K562 (cell line): Measurements from ENCODE around the gene HKDC1. TPM values are rescaled to one million over a fixed set of nuclear protein-coding genes. Genes with fewer than 3 reads are reported as not detected.

Experiments used
- ATAC-seq: fragments of 200-7000 bp; cut with Tn5 transposase; 3 replicates; pipeline ENCODE4 v1.9.1; 2020; ENCODE audit warnings: moderate library complexity
- BruUV-seq: library from RNA; stranded (reverse); fragments of 400-500 nt; replicated peaks from 2 replicates; lab custom pipeline; 2021; lab: Mats Ljungman, UMichigan
- CTCF ChIA-PET: fragments of 300-600 bp; formaldehyde crosslinking; extraction: SDS; loops from one replicate; lab custom pipeline; 2021; ENCODE audit warnings: low intra/inter-chr PET ratio; lab: Yijun Ruan, JAX
- POLR2A ChIA-PET: fragments of 300-600, 350-650 bp; sonication (Branson Sonifier 250); formaldehyde crosslinking; extraction: SDS; loops from one replicate; lab custom pipeline; 2021; ENCODE audit warnings: antibody characterized with exemption, inconsistent platforms; lab: Yijun Ruan, JAX
- DNase-seq, 4 experiments: peaks; one replicate each; pipeline versions ENCODE4 v3.0.0 to v3.0.0-alpha.2; 2011 to 2018; ENCODE audit warnings: low spot score in 3 of 4, mixed read lengths in 3 of 4; ENCODE audit errors: extremely low read depth in 1 of 4
- FAIRE-seq: peaks from 2 replicates; lab custom pipeline; 2011; peaks lifted over from hg19 to GRCh38; lab: Jason Lieb, UNC
- H2AFZ ChIP-seq: 2 replicates; pipeline ENCODE4 v1.6.0; 2011; ENCODE audit warnings: low read depth, low read length, control low read depth, inconsistent platforms
- H3K27ac ChIP-seq: fragments of 200-600 bp; 3 replicates; pipeline ENCODE4 v1.8.0; 2011; ENCODE audit warnings: low read depth, mild to moderate bottlenecking, control low read depth, inconsistent platforms, low read length, moderate library complexity, mixed read lengths; ENCODE audit errors: extremely low read depth
- H3K27me3 ChIP-seq, 2 experiments: fragments of 300-600 bp in 1 of 2; 2 replicates in 1 of 2; 3 replicates in 1 of 2; pipeline versions ENCODE4 v1.6.0 to v1.8.0; 2011; ENCODE audit warnings: inconsistent platforms in 2 of 2, low read length in 2 of 2, mild to moderate bottlenecking in 1 of 2, mixed read lengths in 1 of 2, moderate library complexity in 1 of 2; ENCODE audit not compliant: control insufficient read depth in 2 of 2, insufficient read depth in 2 of 2
- H3K36me3 ChIP-seq: fragments of 300-600 bp; 3 replicates; pipeline ENCODE4 v1.8.0; 2011; ENCODE audit warnings: mild to moderate bottlenecking, low read length, inconsistent platforms; ENCODE audit not compliant: control insufficient read depth, insufficient read depth
- H3K4me1 ChIP-seq, 2 experiments: fragments of 200-600 bp in 1 of 2; replicated peaks in 1 of 2; 2 replicates in 1 of 2; 3 replicates in 1 of 2; pipeline versions ENCODE4 v1.5.1 to v1.8.0; 2011; ENCODE audit warnings: inconsistent platforms in 2 of 2, low read length in 2 of 2, mild to moderate bottlenecking in 1 of 2, mixed read lengths in 1 of 2, moderate library complexity in 1 of 2; ENCODE audit not compliant: control insufficient read depth in 2 of 2, insufficient read depth in 2 of 2
- H3K4me2 ChIP-seq: 2 replicates; pipeline ENCODE4 v1.6.1; 2011; ENCODE audit warnings: low read length, control low read depth, inconsistent platforms, mixed read lengths; ENCODE audit not compliant: insufficient read depth
- H3K4me3 ChIP-seq: fragments of 200-600 bp; sonication (generic), shearing (Covaris generic); 2 replicates; pipeline ENCODE4 v1.5.1; 2016; ENCODE audit warnings: control low read depth, inconsistent platforms
- H3K79me2 ChIP-seq: fragments of 200-600 bp; 3 replicates; pipeline ENCODE4 v1.8.0; 2011; ENCODE audit warnings: low read length, inconsistent platforms; ENCODE audit not compliant: control insufficient read depth, insufficient read depth
- H3K9ac ChIP-seq, 2 experiments: 2 replicates each; pipeline versions ENCODE4 v1.6.0 to v1.6.1; 2011; ENCODE audit warnings: low read depth in 2 of 2, low read length in 2 of 2, control low read depth in 1 of 2, inconsistent platforms in 1 of 2, mild to moderate bottlenecking in 1 of 2, mixed read lengths in 1 of 2; ENCODE audit not compliant: insufficient read depth in 1 of 2
- H3K9me1 ChIP-seq: one replicate; pipeline ENCODE4 v1.6.0; 2011; ENCODE audit warnings: inconsistent platforms, mild to moderate bottlenecking, low read length, moderate library complexity; ENCODE audit not compliant: control insufficient read depth, insufficient read depth
- H3K9me3 ChIP-seq: replicated peaks from 2 replicates; pipeline ENCODE4 v1.5.1; 2011; ENCODE audit warnings: low read depth, low read length, inconsistent platforms; ENCODE audit not compliant: control insufficient read depth, insufficient read depth
- H4K20me1 ChIP-seq: replicated peaks from 2 replicates; pipeline ENCODE4 v1.6.1; 2011; ENCODE audit warnings: low read length, inconsistent platforms, mixed read lengths; ENCODE audit not compliant: control insufficient read depth, insufficient read depth
- ATF6 ChIP-seq: sonication (generic); formaldehyde crosslinking; IDR thresholded peaks from 2 replicates; pipeline ENCODE4 v1.4.0; 2020; ENCODE audit warnings: mild to moderate bottlenecking, missing genetic modification reagents
- GMEB1 ChIP-seq: fragments of 250-450 bp; sonication (Bioruptor Pico); IDR thresholded peaks from 2 replicates; pipeline ENCODE4 v1.4.0; 2020; ENCODE audit warnings: mild to moderate bottlenecking
- HCFC1 ChIP-seq: IDR thresholded peaks from 2 replicates; pipeline ENCODE4 v1.6.1; 2012; ENCODE audit warnings: low read depth, low read length, improper control_type of control experiment
- HNRNPUL1 ChIP-seq: fragments of 200-400 bp; formaldehyde crosslinking; IDR thresholded peaks from 2 replicates; pipeline ENCODE4 v1.6.1; 2017; ENCODE audit warnings: low read length
- KLF16 ChIP-seq: IDR thresholded peaks from 2 replicates; pipeline ENCODE4 v1.6.1; 2016; ENCODE audit warnings: antibody characterized with exemption
- MTA1 ChIP-seq: fragments of 450-650 bp; IDR thresholded peaks from 2 replicates; pipeline ENCODE4 v1.6.1; 2017; ENCODE audit warnings: borderline replicate concordance
- MTA2 ChIP-seq: fragments of 450-650 bp; IDR thresholded peaks from 2 replicates; pipeline ENCODE4 v1.6.1; 2016; ENCODE audit warnings: low read depth
- POLR2G ChIP-seq: fragments of 200-400 bp; formaldehyde crosslinking; IDR thresholded peaks from 2 replicates; pipeline ENCODE4 v1.6.1; 2017; ENCODE audit warnings: low read depth, mild to moderate bottlenecking, antibody characterized with exemption, low read length, moderate library complexity
- RB1 ChIP-seq: fragments of 450-650 bp; IDR thresholded peaks from 2 replicates; pipeline ENCODE4 v1.6.1; 2017; ENCODE audit warnings: low read depth, mild to moderate bottlenecking
- RBFOX2 ChIP-seq: fragments of 200-400 bp; formaldehyde crosslinking; IDR thresholded peaks from 2 replicates; pipeline ENCODE4 v1.6.1; 2017; ENCODE audit warnings: low read depth, mild to moderate bottlenecking, low read length, moderate library complexity
- SLC30A9 ChIP-seq: fragments of 250-450 bp; sonication (Bioruptor Pico); IDR thresholded peaks from 2 replicates; pipeline ENCODE4 v1.8.0; 2022; ENCODE audit warnings: mild to moderate bottlenecking, moderate library complexity
- STAG1 ChIP-seq: sonication (generic); formaldehyde crosslinking; IDR thresholded peaks from 2 replicates; pipeline ENCODE4 v1.5.0; 2020; ENCODE audit warnings: missing genetic modification reagents, borderline replicate concordance
- STAT5A ChIP-seq: IDR thresholded peaks from 2 replicates; pipeline ENCODE4 v1.6.1; 2012; ENCODE audit warnings: low read length, inconsistent platforms, borderline replicate concordance
- ZC3H4 ChIP-seq: sonication (generic); formaldehyde crosslinking; IDR thresholded peaks from 2 replicates; pipeline ENCODE4 v1.9.0; 2021; ENCODE audit warnings: missing genetic modification reagents, borderline replicate concordance
- ZNF197 ChIP-seq: fragments of 200-800 bp; sonication (Bioruptor generic); IDR thresholded peaks from 2 replicates; pipeline ENCODE4 v1.6.1; 2016; ENCODE audit warnings: low read depth, missing genetic modification characterization, missing compliant biosample characterization
- ZNF431 ChIP-seq: sonication (generic); formaldehyde crosslinking; IDR thresholded peaks from 2 replicates; pipeline ENCODE4 v1.8.0; 2022; ENCODE audit warnings: mild to moderate bottlenecking, missing genetic modification reagents
- ZSCAN29 ChIP-seq: fragments of 450-650 bp; IDR thresholded peaks from 2 replicates; pipeline ENCODE4 v1.6.1; 2017
- WGBS: fragments of 100-300 bp; shearing (Covaris generic); methylation state at CpG from one replicate; pipeline ENCODE4 v1.1.6; 2016; ENCODE audit warnings: low coverage, mixed read lengths; ENCODE audit not compliant: insufficient coverage; ENCODE audit errors: missing lambda C conversion rate; 5-methylcytosine and 5-hydroxymethylcytosine counted together
- in situ Hi-C: fragments of 300-500 bp; cut with MboI; formaldehyde crosslinking; loops from 4 replicates; pipeline ENCODE4 v1.15.0; 2018; ENCODE audit warnings: inconsistent platforms, mixed read lengths
- intact Hi-C: fragments of 100-400 bp; cut with micrococcal nuclease; formaldehyde crosslinking; loops from 2 replicates; pipeline ENCODE4 v1.14.2; 2022
- polyA plus RNA-seq, 8 experiments: library from polyadenylated mRNA; depleted of rRNA in 4 of 8; stranded (reverse) in 5 of 8; unstranded in 3 of 8; fragments of >200 nt; fragmentation: Nextera tagmentation in 2 of 8; fragmentation: Illumina TruSeq in 1 of 8; extraction: Ambion mirVana in 2 of 8; extraction: Trizol in 1 of 8; gene quantifications; 2 replicates each; pipeline versions ENCODE4 v1.2.1 to v1.2.3, GENCODE V29; 2011 to 2014; ENCODE audit warnings: inconsistent platforms in 1 of 8, missing spikeins in 1 of 8
- total RNA-seq, 7 experiments: library from RNA; depleted of rRNA in 6 of 7; stranded (reverse); fragments of >200 nt in 6 of 7; fragmentation: Illumina TruSeq in 2 of 7; extraction: Trizol in 2 of 7; gene quantifications; 2 replicates each; pipeline versions ENCODE4 v1.2.1 to v1.2.3, GENCODE V29; 2011 to 2021; ENCODE audit warnings: low replicate concordance in 1 of 7
- TF ChIP-seq, protein P1 (sequence below), 3 experiments: IDR thresholded peaks in 2 of 3; conservative IDR thresholded peaks in 1 of 3; 2 replicates each; pipeline ENCODE4 v1.5.1; 2011 to 2012; ENCODE audit warnings: low read length in 3 of 3, mild to moderate bottlenecking in 3 of 3, control low read depth in 2 of 3, improper control_type of control experiment in 1 of 3, inconsistent platforms in 1 of 3, low read depth in 1 of 3, mixed read lengths in 1 of 3, moderate library complexity in 1 of 3; ENCODE audit not compliant: insufficient read depth in 2 of 3

HKDC1 gene
- total and polyA plus RNA-seq, 9 of the 15 experiments (the other 6 are each of a cell fraction or from before 2014, with no cell fraction given): 0.04 to 0.22 (median 0.11) TPM; not detected in 5

GRCh38 chr10:69180525-69181204, 39.5 kb upstream of the HKDC1 start:
- ChIA-PET POLR2A (interaction anchor here (0.6 to 2.0 kb wide), 11 partner anchors 12 to 774 kb away, joined by 3 to 5 read pairs (median 3); partner anchors contain the start of gene RUFY2), CTCF (no interaction called here)
- peak; percentile 45 to 71 (median 52) for DNase-seq
- TF ChIP-seq ZSCAN29: 0 out of 2 replicates have a peak, but pooled peaks have one; percentile 4
- no peak for TF ChIP-seq STAT5A
- no peak for TF ChIP-seq ZNF197 (CRISPR knock-in tag)
- TF ChIP-seq MTA2: no peak
- TF ChIP-seq GMEB1: no peak
- no peak for TF ChIP-seq HCFC1
- TF ChIP-seq STAG1 (CRISPR knock-in tag): no peak
- peak; percentile 16; the same call in 1 of the 2 replicates for TF ChIP-seq ATF6 (CRISPR knock-in tag)
- TF ChIP-seq POLR2G: peak; percentile 45
- no peak for TF ChIP-seq MTA1
- 0 out of 2 replicates have a peak, but pooled peaks have one; percentile 31 for TF ChIP-seq SLC30A9 (CRISPR knock-in tag)
- peak; percentile 52; the same call in 1 of the 2 replicates for TF ChIP-seq ZNF431 (CRISPR knock-in tag)
- TF ChIP-seq RB1: no peak
- TF ChIP-seq RBFOX2: peak; percentile 76; the same call in 1 of the 2 replicates
- no peak for TF ChIP-seq KLF16
- peak; percentile 94 for TF ChIP-seq ZC3H4 (CRISPR knock-in tag)
- no peak for TF ChIP-seq HNRNPUL1
- TF ChIP-seq, protein P1, sequence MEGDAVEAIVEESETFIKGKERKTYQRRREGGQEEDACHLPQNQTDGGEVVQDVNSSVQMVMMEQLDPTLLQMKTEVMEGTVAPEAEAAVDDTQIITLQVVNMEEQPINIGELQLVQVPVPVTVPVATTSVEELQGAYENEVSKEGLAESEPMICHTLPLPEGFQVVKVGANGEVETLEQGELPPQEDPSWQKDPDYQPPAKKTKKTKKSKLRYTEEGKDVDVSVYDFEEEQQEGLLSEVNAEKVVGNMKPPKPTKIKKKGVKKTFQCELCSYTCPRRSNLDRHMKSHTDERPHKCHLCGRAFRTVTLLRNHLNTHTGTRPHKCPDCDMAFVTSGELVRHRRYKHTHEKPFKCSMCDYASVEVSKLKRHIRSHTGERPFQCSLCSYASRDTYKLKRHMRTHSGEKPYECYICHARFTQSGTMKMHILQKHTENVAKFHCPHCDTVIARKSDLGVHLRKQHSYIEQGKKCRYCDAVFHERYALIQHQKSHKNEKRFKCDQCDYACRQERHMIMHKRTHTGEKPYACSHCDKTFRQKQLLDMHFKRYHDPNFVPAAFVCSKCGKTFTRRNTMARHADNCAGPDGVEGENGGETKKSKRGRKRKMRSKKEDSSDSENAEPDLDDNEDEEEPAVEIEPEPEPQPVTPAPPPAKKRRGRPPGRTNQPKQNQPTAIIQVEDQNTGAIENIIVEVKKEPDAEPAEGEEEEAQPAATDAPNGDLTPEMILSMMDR (IDR thresholded peaks at IDR 0.05 in 2 of 3, conservative IDR thresholded peaks at IDR 0.05 in 1 of 3; ENCODE audit: insufficient read depth in 2 of 3, low read depth in 1 of 3, low read length in 3 of 3): 0 out of 6 replicates have a peak, but pooled peaks of 1 of the 3 experiments have one; percentile 2

More at GRCh38 chr10:69180525-69181204, 39.5 kb upstream of the HKDC1 start:
- peak overlapping the region; percentile 96 for H3K4me2 ChIP-seq
- under 1% methylated on average over 29 of the region's 29 CpGs for WGBS
- ATAC-seq (peak; percentile 18), FAIRE-seq (no peak)
- H3K79me2 ChIP-seq: peaks cover 62% of the 10 kb centered on the region
- H3K9me1 ChIP-seq: no peaks in the 10 kb centered on the region
- intact Hi-C loops (no loop called here), in situ Hi-C loops (no loop called here)
- peaks cover 4% of the 10 kb centered on the region; the same call in 1 of the 2 replicates for H4K20me1 ChIP-seq
- peaks cover 7 to 8% of the 10 kb centered on the region in 2 experiments; a peak in 3 of 5 replicates for H3K4me1 ChIP-seq
- TSS peak; percentile 47 for BruUV-seq
- H3K9me3 ChIP-seq: no peaks in the 10 kb centered on the region
- H3K9ac ChIP-seq: peak overlapping the region; percentile 97 to 98
- H3K4me3 ChIP-seq: peak overlapping the region; percentile 99
- H3K36me3 ChIP-seq: peaks cover 34% of the 10 kb centered on the region
- peak overlapping the region; percentile 99 for H3K27ac ChIP-seq
- no peaks in the 10 kb centered on the region for H3K27me3 ChIP-seq
- peak overlapping the region; percentile 99 for H2AFZ ChIP-seq
